HepG2 (cell line): ENCODE measurements around the gene MAMDC2. TPM values are rescaled to one million over a fixed set of nuclear protein-coding genes. Genes with fewer than 3 reads are reported as not detected.
A peak's percentile ranks its signal among the peaks of the same experiment; 100 is the strongest.

Experiments
- ATAC-seq: fragments of 200-7000 bp; cut with Tn5 transposase; 3 replicates; pipeline ENCODE4 v1.9.1; 2020; ENCODE audit warnings: mild to moderate bottlenecking, moderate library complexity
- BruUV-seq: library from RNA; stranded (reverse); fragments of 400-500 nt; replicated peaks from 2 replicates; lab custom pipeline; 2021; lab: Mats Ljungman, UMichigan
- CTCF ChIA-PET: fragments of 300-600 bp; formaldehyde crosslinking; extraction: SDS; loops from one replicate; lab custom pipeline; 2021; ENCODE audit warnings: low total read pairs, inconsistent platforms, low intra/inter-chr PET ratio; lab: Yijun Ruan, JAX
- POLR2A ChIA-PET: fragments of 350-600 bp; sonication (Branson Sonifier 250); formaldehyde crosslinking; loops from one replicate; lab custom pipeline; 2020; ENCODE audit warnings: antibody characterized with exemption, inconsistent platforms; lab: Yijun Ruan, JAX
- DNase-seq: peaks from one replicate; pipeline ENCODE4 v3.0.0-alpha.2; 2015; ENCODE audit warnings: low spot score
- FAIRE-seq: peaks from 3 replicates; lab custom pipeline; 2011; peaks lifted over from hg19 to GRCh38; lab: Jason Lieb, UNC
- H2AFZ ChIP-seq: one replicate; pipeline ENCODE4 v1.6.1; 2011; ENCODE audit warnings: low read length, inconsistent platforms
- H3K27ac ChIP-seq: fragments of 300-600 bp; 3 replicates; pipeline ENCODE4 v1.8.0; 2011; ENCODE audit warnings: mixed run types, mild to moderate bottlenecking, mixed read lengths, low read length, inconsistent platforms; ENCODE audit not compliant: insufficient read depth; ENCODE audit errors: extremely low read length
- H3K27me3 ChIP-seq, 2 experiments: fragments of 200-600 bp in 1 of 2; 2 replicates in 1 of 2; 3 replicates in 1 of 2; pipeline versions ENCODE4 v1.6.0 to v1.8.0; 2011; ENCODE audit warnings: low read length in 2 of 2, mild to moderate bottlenecking in 2 of 2, moderate library complexity in 2 of 2, inconsistent platforms in 1 of 2; ENCODE audit not compliant: insufficient read depth in 2 of 2, control insufficient read depth in 1 of 2
- H3K36me3 ChIP-seq, 2 experiments: fragments of 200-600 bp in 1 of 2; replicated peaks in 1 of 2; 2 replicates in 1 of 2; 3 replicates in 1 of 2; pipeline versions ENCODE4 v1.5.1 to v1.8.0; 2011; ENCODE audit warnings: low read length in 2 of 2, inconsistent platforms in 1 of 2; ENCODE audit not compliant: insufficient read depth in 2 of 2, control insufficient read depth in 1 of 2
- H3K4me1 ChIP-seq: 2 replicates; pipeline ENCODE4 v1.5.1; 2012; ENCODE audit warnings: low read length, inconsistent platforms; ENCODE audit not compliant: insufficient read depth
- H3K4me2 ChIP-seq: 2 replicates; pipeline ENCODE4 v1.6.0; 2011; ENCODE audit warnings: low read depth, low read length, inconsistent platforms
- H3K4me3 ChIP-seq, 3 experiments: fragments of 200-600 bp in 1 of 3; sonication (generic), shearing (Covaris generic) in 1 of 3; replicated peaks in 1 of 3; 2 replicates each; pipeline ENCODE4 v1.5.1; 2011 to 2016; ENCODE audit warnings: low read length in 3 of 3, inconsistent platforms in 2 of 3, low read depth in 2 of 3, mild to moderate bottlenecking in 2 of 3, control low read depth in 1 of 3, mixed read lengths in 1 of 3; ENCODE audit not compliant: insufficient read depth in 1 of 3
- H3K79me2 ChIP-seq: one replicate; pipeline ENCODE4 v1.6.1; 2011; ENCODE audit warnings: low read length, inconsistent platforms; ENCODE audit not compliant: insufficient read depth
- H3K9ac ChIP-seq: 2 replicates; pipeline ENCODE4 v1.6.0; 2011; ENCODE audit warnings: mild to moderate bottlenecking, low read depth, low read length, inconsistent platforms; ENCODE audit not compliant: insufficient read depth
- H3K9me3 ChIP-seq: 2 replicates; pipeline ENCODE4 v1.5.1; 2012; ENCODE audit warnings: mild to moderate bottlenecking, low read length
- H4K20me1 ChIP-seq: 2 replicates; pipeline ENCODE4 v1.6.0; 2011; ENCODE audit warnings: inconsistent platforms, mild to moderate bottlenecking, low read length, moderate library complexity; ENCODE audit not compliant: insufficient read depth
- CBX5 ChIP-seq: sonication (generic); formaldehyde crosslinking; IDR thresholded peaks from 2 replicates; pipeline ENCODE4 v1.4.0; 2020; ENCODE audit warnings: missing genetic modification reagents, borderline replicate concordance
- KLF15 ChIP-seq: sonication (generic); formaldehyde crosslinking; IDR thresholded peaks from 2 replicates; pipeline ENCODE4 v1.8.1; 2023; ENCODE audit warnings: borderline replicate concordance, mild to moderate bottlenecking, inconsistent platforms, missing genetic modification reagents, mixed read lengths
- KLF16 ChIP-seq, 2 experiments: sonication (generic) in 1 of 2; formaldehyde crosslinking in 1 of 2; IDR thresholded peaks; 2 replicates each; pipeline versions ENCODE4 v1.6.1 to v1.8.0; 2016 to 2023; ENCODE audit warnings: missing genetic modification reagents in 2 of 2, missing compliant biosample characterization in 1 of 2
- MIER2 ChIP-seq: IDR thresholded peaks from 2 replicates; pipeline ENCODE4 v1.6.1; 2016; ENCODE audit warnings: missing biosample characterization, missing genetic modification reagents
- MLXIP ChIP-seq: sonication (generic); formaldehyde crosslinking; IDR thresholded peaks from 2 replicates; pipeline ENCODE4 v1.9.0; 2021; ENCODE audit warnings: missing genetic modification reagents, borderline replicate concordance
- NFIB ChIP-seq: sonication (generic); formaldehyde crosslinking; IDR thresholded peaks from 2 replicates; pipeline ENCODE4 v1.9.0; 2021; ENCODE audit warnings: missing genetic modification reagents, mild to moderate bottlenecking, borderline replicate concordance
- REST ChIP-seq, 2 experiments: IDR thresholded peaks; 2 replicates each; pipeline ENCODE4 v1.6.1; 2011 to 2012; ENCODE audit warnings: low read length in 2 of 2, borderline replicate concordance in 1 of 2, low read depth in 1 of 2, mild to moderate bottlenecking in 1 of 2, moderate library complexity in 1 of 2
- SNRNP70 ChIP-seq: fragments of 200-400 bp; formaldehyde crosslinking; IDR thresholded peaks from 2 replicates; pipeline ENCODE4 v1.6.1; 2017; ENCODE audit warnings: mild to moderate bottlenecking, low read depth, low read length, moderate library complexity
- ZNF44 ChIP-seq: sonication (generic); formaldehyde crosslinking; IDR thresholded peaks from 2 replicates; pipeline ENCODE4 v1.5.1; 2020; ENCODE audit warnings: mild to moderate bottlenecking, missing genetic modification reagents
- ZNF713 ChIP-seq: sonication (generic); formaldehyde crosslinking; IDR thresholded peaks from 2 replicates; pipeline ENCODE4 v1.4.0; 2020; ENCODE audit warnings: mild to moderate bottlenecking, missing genetic modification reagents
- WGBS: methylation state at CpG from one replicate; pipeline ENCODE4 v1.1.6; 2017; ENCODE audit warnings: low lambda C conversion rate; 5-methylcytosine and 5-hydroxymethylcytosine counted together
- in situ Hi-C: cut with HindIII; loops from 2 replicates; pipeline ENCODE4 v1.10.0; 2017; ENCODE audit warnings: low pct_unique_long_range_greater_than_20kb; ENCODE audit not compliant: extremely low pct_ligation_motif_present
- intact Hi-C: fragments of 100-400 bp; cut with micrococcal nuclease; formaldehyde crosslinking; loops from one replicate; pipeline ENCODE4 v1.10.0; 2022; ENCODE audit not compliant: unreplicated experiment
- polyA plus RNA-seq, 8 experiments: library from polyadenylated mRNA; depleted of rRNA in 3 of 8; stranded (reverse) in 7 of 8; unstranded in 1 of 8; fragments of >200 nt; fragmentation: Illumina TruSeq in 4 of 8; extraction: Trizol in 4 of 8; gene quantifications; 2 replicates each; pipeline versions ENCODE4 v1.2.1 to v1.2.3, GENCODE V29; 2011 to 2016; ENCODE audit warnings: low read depth in 4 of 8, missing spikeins in 1 of 8, mixed read lengths in 1 of 8; ENCODE audit not compliant: insufficient read depth in 1 of 8
- total RNA-seq, 5 experiments: library from RNA; depleted of rRNA; stranded (reverse); fragments of >200 nt; fragmentation: Illumina TruSeq; extraction: Trizol; gene quantifications; 2 replicates each; pipeline ENCODE4 v1.2.3, GENCODE V29; 2016; ENCODE audit warnings: low read depth in 1 of 5
- TF ChIP-seq, protein P1 (sequence below): sonication (generic); formaldehyde crosslinking; conservative IDR thresholded peaks from 2 replicates; pipeline ENCODE4 v1.8.1; 2023; ENCODE audit warnings: missing genetic modification reagents
- TF ChIP-seq, protein P2 (sequence below): sonication (generic); formaldehyde crosslinking; IDR thresholded peaks from 2 replicates; pipeline ENCODE4 v1.4.0; 2020; ENCODE audit warnings: missing genetic modification reagents, borderline replicate concordance

MAMDC2 gene
- total and polyA plus RNA-seq, 2 of the 13 experiments (the other 11 are each of a cell fraction or from before 2014, with no cell fraction given): not detected

GRCh38 chr9:70083429-70083828, 39.8 kb downstream of the MAMDC2 start (continued):
- TF ChIP-seq KLF15: no peak
- TF ChIP-seq, protein P1, sequence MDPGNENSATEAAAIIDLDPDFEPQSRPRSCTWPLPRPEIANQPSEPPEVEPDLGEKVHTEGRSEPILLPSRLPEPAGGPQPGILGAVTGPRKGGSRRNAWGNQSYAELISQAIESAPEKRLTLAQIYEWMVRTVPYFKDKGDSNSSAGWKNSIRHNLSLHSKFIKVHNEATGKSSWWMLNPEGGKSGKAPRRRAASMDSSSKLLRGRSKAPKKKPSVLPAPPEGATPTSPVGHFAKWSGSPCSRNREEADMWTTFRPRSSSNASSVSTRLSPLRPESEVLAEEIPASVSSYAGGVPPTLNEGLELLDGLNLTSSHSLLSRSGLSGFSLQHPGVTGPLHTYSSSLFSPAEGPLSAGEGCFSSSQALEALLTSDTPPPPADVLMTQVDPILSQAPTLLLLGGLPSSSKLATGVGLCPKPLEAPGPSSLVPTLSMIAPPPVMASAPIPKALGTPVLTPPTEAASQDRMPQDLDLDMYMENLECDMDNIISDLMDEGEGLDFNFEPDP (CRISPR knock-in tag): no peak

DNA sequence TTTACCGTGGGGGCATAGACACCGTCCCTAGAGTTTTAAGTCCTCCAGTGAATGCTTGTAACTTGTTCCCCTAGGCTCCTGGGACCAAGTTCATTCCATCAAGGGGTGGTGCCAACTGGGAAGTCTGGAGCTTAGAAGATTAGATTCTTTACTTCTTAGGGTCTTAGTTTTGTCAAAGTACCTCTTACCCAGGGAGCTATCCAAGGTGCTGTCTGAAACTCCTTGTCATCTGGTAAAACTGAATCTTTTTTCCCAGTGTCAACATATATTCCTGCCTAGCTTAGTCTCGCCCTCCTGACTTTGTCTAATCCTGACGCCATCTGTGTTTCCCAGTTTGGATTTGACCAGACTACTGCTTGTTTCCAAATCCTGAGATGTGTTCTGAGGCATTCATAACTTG, 41.6 kb downstream of the MAMDC2 start:
- 2% methylated on average over 4 of the region's 4 CpGs for WGBS
- FAIRE-seq: no peak
- ChIA-PET POLR2A (no interaction called here), CTCF (no interaction called here)
- Histone ChIP-seq H3K4me1 (no peaks in the 10 kb centered on the region; the same call in 1 of the 2 replicates), H4K20me1 (no peaks in the 10 kb centered on the region), H3K4me3 (no peak overlapping the region), H3K9me3 (no peaks in the 10 kb centered on the region), H3K4me2 (no peak overlapping the region), H3K9ac (no peak overlapping the region), H3K79me2 (no peaks in the 10 kb centered on the region), H3K27me3 (no peaks in the 10 kb centered on the region), H3K27ac (no peak overlapping the region), H3K36me3 (no peaks in the 10 kb centered on the region), H2AFZ (no peak overlapping the region)
- in situ Hi-C loops (no loop called here), intact Hi-C loops (no loop called here)
- no peak for DNase-seq
- peak; percentile 26 to 92 for TF ChIP-seq REST (IDR thresholded peaks at IDR 0.05; ENCODE audit: borderline replicate concordance in 1 of 2, low read depth in 1 of 2, low read length in 2 of 2)
- TF ChIP-seq, protein P2, sequence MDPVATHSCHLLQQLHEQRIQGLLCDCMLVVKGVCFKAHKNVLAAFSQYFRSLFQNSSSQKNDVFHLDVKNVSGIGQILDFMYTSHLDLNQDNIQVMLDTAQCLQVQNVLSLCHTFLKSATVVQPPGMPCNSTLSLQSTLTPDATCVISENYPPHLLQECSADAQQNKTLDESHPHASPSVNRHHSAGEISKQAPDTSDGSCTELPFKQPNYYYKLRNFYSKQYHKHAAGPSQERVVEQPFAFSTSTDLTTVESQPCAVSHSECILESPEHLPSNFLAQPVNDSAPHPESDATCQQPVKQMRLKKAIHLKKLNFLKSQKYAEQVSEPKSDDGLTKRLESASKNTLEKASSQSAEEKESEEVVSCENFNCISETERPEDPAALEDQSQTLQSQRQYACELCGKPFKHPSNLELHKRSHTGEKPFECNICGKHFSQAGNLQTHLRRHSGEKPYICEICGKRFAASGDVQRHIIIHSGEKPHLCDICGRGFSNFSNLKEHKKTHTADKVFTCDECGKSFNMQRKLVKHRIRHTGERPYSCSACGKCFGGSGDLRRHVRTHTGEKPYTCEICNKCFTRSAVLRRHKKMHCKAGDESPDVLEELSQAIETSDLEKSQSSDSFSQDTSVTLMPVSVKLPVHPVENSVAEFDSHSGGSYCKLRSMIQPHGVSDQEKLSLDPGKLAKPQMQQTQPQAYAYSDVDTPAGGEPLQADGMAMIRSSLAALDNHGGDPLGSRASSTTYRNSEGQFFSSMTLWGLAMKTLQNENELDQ (CRISPR knock-in tag): no peak
- TF ChIP-seq ZNF713: no peak
- no peak for TF ChIP-seq ZNF44 (CRISPR knock-in tag)
- TF ChIP-seq MLXIP (CRISPR knock-in tag): no peak
- TF ChIP-seq NFIB (CRISPR knock-in tag): no peak
- no peak for TF ChIP-seq CBX5
- peak; percentile 92 for TF ChIP-seq MIER2 (CRISPR knock-in tag)
- TF ChIP-seq SNRNP70: no peak
- no peak for TF ChIP-seq KLF16 (CRISPR knock-in tag; IDR thresholded peaks at IDR 0.05)
- no peak for ATAC-seq
- BruUV-seq: no TSS peak
